ENCODE data around the gene PLCB4. TPM values are rescaled to one million over a fixed set of nuclear protein-coding genes. Genes with fewer than 3 reads are reported as not detected.
A peak's percentile ranks its signal among the peaks of the same experiment; 100 is the strongest.
"Not testable (repeated sequence)": the region's sequence is repeated elsewhere in the genome, so short reads cannot be mapped to it uniquely, and the experiment has no call there.

Gene PLCB4
- total RNA-seq, 2 donors from 2014 or later = 40.4 to 53.3 TPM

DNA sequence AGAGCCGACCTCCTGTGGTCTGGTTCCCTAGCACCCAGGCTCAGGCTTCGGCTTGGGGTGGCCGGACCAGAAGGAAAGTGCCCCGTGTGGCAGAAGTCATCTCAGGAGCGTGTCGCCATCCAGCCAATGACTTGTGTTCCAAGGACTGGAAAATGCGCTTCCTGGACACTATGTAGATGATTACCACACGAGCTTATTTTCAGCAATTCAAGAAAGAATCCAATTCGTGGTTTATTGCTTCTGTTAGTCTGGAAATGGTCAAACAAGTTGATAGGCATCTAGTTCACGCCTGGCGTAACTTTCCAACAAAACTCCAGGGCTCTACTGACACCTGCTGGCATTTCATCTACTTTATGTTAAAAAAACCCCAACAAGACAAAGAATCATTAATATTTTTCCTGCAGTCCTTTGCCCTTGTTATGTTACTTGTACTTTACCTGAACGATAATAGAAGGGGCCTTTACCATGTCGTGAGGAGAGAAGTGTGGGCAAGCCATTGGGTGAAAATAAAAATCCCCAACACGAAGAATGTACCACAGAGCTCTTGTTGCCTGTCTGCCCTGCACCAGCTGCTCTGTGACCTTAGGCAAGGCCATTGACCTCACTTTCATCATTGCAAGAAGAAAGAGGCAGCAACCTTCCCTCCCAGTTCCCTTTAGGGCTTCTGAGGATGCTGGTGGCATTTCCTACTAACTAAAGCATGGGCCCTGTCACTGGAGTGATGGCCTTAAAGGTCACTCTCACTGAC lies 290.8 kb downstream of the PLCB4 start:
- DNase-seq (ENCODE audit: low spot score) = no peak

DNA sequence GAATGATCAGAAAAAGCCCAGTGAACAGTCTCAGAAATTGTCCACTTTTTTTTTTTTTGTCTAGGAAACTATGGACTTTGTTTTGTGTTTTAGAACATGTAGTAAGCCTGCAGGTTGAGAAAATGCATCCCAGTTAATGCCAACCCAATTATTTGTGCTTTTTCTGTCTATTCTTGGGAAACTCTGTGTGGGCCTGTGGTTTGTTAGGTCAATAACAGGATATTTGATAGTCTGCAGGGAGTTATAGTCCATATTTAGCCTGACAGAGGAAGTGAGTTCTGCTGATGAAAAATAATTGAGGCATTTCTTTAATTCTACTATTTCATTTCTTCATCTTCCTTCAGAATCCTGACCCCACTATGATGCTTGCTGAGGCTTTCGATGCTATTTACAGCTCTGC lies 291.5 kb downstream of the PLCB4 start:
- intact Hi-C loops (cut with DNase I) = loop anchor here (10.0 kb wide), 3 partner anchors 506 to 606 kb away; no protein-coding TSS in a partner anchor
- no peak for DNase-seq (ENCODE audit: low spot score)

More for the DNA sequence above, 290.8 kb downstream of the PLCB4 start:
- intact Hi-C loops (cut with DNase I) = loop anchor here (5.0 to 10.0 kb wide), 6 partner anchors 97 to 605 kb away; partner anchors contain the start of gene PLCB4 (in 1 of the 2)

DNA sequence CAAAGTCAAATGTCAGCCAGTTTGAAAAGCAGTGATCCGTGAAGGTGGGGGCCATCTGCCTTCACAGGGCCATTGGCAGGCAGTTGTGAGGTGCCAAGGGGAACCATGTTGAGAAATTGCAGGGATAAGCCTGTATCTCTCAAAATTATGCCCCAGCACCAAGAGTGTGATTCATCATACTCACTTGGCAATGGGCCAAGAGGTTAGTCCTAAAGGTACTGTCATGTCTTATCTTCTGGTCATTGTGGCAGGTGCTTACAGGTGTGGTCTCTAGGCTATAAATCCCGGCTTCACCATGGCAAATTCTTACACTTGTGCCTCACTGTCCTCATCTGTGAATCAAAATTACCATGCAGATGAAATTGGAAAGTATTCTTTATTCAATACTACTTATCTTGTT lies 294.8 kb downstream of the PLCB4 start:
- DNase-seq (ENCODE audit: low spot score) = no peak
- intact Hi-C loops (cut with DNase I) = loop anchor here (10.0 kb wide), 3 partner anchors 509 to 609 kb away; no protein-coding TSS in a partner anchor

- DNase-seq (ENCODE audit: low spot score) = no peak
- intact Hi-C loops (cut with DNase I) = loop anchor here (10.0 kb wide), 3 partner anchors 513 to 613 kb away; no protein-coding TSS in a partner anchor
These were observed 298.4 kb downstream of the PLCB4 start for GRCh38 chr20:9367328-9367727.

- intact Hi-C loops (cut with DNase I) = loop anchor here (10.0 kb wide), 3 partner anchors 513 to 613 kb away; no protein-coding TSS in a partner anchor
These were observed 298.9 kb downstream of the PLCB4 start for GRCh38 chr20:9367746-9368145.

GRCh38 chr20:9368893-9369292 lies 300.0 kb downstream of the PLCB4 start:
- DNase-seq (ENCODE audit: low spot score) = no peak
- intact Hi-C loops (cut with DNase I) = loop anchor here (10.0 kb wide), 3 partner anchors 514 to 614 kb away; no protein-coding TSS in a partner anchor

More at GRCh38 chr20:9367746-9368145, 298.9 kb downstream of the PLCB4 start:
- DNase-seq (ENCODE audit: low spot score) = no peak

DNA sequence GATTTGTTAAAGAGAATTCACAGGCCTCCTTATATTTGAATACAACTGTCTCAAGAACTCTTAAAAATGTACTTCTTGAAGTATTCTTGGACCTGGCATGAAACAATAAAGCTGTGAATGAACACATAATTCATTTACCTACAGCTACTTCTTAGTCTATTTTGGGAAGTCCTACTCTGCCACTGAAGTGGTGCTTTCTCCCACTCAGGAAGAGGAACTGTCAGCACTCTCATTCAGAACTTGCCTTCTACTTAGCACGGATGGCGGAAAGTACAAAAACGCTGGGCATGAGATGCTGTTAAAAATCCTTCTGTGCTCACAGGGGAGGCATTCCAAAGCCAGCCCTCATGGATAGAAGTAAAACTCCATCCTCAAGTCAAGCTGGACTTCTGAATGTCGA lies 300.7 kb downstream of the PLCB4 start:
- no peak for DNase-seq (ENCODE audit: low spot score)
- intact Hi-C loops (cut with DNase I) = loop anchor here (10.0 kb wide), 3 partner anchors 515 to 615 kb away; no protein-coding TSS in a partner anchor

- intact Hi-C loops (cut with DNase I) = no loop called here
These were observed 305.2 kb downstream of the PLCB4 start for GRCh38 chr20:9374072-9374471.

DNA sequence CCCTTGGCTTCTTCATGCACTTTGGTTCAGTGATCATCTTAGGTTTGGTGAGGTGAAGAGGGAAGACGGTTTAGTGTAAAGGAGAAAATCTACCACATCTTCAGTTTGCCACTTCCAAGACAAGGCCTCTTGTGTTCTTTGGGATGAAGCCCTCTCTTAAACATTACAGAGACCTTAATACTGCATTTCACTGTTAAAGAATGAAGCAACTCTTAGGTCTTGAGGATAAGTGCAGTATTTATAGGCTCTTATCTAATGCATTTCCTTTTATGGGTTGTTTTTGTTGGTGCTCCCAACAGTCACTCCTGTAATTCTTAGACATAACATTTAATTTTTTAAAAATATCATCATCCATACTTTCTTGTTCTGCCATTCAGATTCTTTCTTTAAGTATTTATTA lies 305.6 kb downstream of the PLCB4 start:
- DNase-seq (ENCODE audit: low spot score) = no peak
- intact Hi-C loops (cut with DNase I) = no loop called here

More at GRCh38 chr20:9374072-9374471, 305.2 kb downstream of the PLCB4 start:
- DNase-seq (ENCODE audit: low spot score) = no peak

DNA sequence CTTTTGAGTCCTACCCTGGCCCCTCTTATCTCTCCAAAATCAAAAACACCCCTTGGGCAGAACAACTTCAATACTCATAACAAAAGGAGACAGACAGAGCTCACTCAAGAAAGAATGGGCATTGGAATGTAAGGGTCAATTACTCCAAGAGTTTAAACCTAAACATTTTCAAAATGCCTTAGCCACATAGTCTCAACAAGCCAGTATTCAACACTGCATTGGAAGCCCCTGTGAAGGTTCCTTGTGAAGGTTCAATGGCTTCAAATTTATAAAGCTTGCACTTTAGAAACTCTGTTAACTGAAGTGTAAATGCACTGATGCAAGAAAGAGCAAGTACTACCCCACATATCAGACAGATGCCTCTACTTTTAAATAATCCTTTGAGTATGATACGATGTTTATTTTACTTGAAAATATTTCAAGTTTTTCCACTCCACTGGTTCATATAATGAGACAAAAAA lies 306.4 kb downstream of the PLCB4 start:
- no peak for DNase-seq (ENCODE audit: low spot score)
- intact Hi-C loops (cut with DNase I) = no loop called here

DNA sequence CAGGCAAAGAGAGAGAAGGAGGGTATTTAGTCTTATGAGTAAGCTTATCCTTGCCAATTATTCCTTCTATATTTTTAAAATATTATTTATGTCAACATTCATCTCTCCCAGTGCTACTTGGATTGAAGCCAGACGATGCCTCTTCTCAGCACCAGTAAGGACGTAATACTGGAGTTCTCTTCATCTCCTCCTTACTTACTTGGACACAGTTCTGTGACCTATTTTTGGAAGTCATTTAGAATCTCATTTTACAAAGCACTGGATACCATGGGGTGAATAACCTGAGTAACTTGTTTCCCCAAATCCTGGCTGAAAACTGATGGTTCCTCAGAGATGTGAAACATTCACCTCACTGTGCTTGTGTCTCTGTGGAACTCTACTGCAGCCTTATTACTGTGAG lies 308.1 kb downstream of the PLCB4 start:
- intact Hi-C loops (cut with DNase I) = no loop called here
- no peak for DNase-seq (ENCODE audit: low spot score)

DNA sequence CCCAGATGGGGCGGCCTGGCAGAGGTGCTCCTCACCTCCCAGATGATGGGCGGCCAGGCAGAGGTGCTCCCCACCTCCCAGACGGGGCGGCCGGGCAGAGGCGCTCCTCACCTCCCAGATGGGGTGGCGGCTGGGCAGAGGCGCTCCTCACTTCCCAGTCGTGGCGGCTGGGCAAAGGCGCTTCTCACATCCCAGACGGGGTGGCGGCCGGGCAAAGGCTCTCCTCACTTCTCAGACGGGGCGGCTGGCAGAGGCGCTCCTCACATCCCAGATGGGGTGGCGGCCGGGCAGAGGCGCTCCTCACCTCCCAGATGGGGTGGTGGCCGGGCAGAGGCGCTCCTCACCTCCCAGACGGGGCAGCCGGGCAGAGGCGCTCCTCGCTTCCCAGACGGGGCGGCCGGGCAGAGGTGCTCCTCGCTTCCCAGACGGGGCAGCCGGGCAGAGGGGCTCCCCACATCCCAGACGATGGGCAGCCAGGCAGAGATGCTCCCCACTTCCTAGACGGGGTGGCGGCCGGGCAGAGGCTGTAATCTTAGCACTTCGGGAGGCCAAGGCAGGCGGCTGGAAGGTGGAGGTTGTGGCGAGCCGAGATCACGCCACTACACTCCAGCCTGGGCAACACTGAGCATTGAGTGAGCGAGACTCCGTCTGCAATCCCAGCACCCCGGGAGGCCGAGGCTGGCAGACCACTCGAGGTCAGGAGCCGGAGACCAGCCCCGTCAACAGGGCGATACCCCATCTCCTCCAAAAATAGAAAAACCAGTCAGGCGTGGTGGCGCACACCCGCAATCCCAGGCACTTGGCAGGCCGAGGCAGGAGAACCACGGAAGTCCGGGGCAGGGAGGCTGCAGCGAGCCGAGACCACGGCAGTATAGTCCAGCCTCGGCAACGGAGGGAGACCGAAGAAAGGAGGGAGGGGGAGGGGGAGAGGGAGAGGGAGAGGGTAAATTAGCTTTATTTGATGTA lies 316.7 kb downstream of the PLCB4 start:
- DNase-seq (ENCODE audit: low spot score); intact Hi-C loops (cut with DNase I): not testable (repeated sequence)

DNA sequence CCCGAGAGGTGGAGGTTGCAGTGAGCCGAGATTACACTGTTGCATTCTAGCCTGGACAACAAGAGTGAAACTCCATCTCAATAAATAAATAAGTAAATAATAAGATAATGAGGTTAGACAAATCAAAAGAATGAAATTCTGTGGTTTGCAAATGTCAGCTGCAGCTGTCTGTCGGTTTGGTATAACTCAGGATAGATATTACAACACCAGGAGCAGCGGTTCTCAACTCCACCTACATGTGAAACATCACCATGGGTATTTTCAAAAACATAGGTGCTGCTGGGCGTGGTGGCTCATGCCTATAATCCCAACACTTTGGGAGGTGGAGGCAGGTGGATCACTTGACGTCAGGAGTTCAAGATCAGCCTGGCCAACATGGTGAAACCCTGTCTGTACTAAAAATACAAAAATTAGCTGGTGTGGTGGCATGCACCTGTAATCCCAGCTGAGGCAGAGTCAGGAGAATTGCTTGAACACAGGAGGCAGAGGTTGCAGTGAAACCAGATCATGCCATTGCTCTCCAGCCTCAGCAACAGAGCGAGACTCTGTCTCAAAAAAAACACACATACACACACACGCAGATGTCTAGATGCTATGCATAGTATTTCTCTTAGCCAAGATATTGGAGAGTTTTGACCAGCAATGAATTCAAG lies 319.4 kb downstream of the PLCB4 start:
- intact Hi-C loops (cut with DNase I) = no loop called here
- no peak for DNase-seq (ENCODE audit: low spot score)

- no peak for DNase-seq (ENCODE audit: low spot score)
- intact Hi-C loops (cut with DNase I) = no loop called here
These were observed 319.9 kb downstream of the PLCB4 start for GRCh38 chr20:9388813-9389161.

DNA sequence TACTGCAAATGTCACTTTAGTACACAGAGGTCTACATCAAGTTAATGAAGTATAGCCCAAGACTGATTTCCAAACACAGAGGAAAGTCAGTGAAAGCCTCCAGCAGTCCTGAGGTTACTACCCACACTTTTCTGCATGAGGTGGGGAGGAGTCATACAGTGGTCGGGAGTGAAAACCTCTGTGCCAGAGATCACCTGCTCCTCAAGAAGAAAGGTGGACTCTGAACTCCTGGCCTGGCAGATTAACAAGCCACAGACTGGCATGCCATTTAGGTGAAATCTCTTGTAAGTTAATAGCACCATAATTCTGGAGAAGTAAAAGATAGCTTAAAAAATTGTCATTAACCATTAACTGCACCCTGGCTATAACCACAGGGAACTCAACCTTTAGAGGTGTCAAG lies 320.5 kb downstream of the PLCB4 start:
- no peak for DNase-seq (ENCODE audit: low spot score)
- intact Hi-C loops (cut with DNase I) = no loop called here

DNA sequence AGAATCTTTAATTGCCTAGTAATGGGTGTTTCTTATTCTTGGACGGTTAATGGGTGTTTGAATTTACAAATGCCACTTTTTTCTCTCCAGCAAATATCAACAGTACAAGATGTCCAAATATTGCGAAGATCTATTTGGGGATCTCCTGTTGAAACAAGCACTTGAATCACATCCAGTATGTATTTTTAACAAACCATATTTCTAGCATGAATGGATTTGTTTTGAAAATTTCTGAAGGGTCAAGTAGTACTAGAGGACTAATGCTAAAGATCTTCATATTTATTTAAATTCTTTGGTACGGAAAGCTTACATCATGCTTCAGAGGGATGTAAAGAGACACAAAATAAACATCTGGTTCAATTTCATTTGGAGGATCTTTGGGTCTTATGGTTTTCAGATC lies 321.6 kb downstream of the PLCB4 start:
- no peak for DNase-seq (ENCODE audit: low spot score)
- intact Hi-C loops (cut with DNase I) = loop anchor here in 1 of 2 donors (10.0 kb wide), 1 partner anchor 636 kb away; no protein-coding TSS in a partner anchor

DNA sequence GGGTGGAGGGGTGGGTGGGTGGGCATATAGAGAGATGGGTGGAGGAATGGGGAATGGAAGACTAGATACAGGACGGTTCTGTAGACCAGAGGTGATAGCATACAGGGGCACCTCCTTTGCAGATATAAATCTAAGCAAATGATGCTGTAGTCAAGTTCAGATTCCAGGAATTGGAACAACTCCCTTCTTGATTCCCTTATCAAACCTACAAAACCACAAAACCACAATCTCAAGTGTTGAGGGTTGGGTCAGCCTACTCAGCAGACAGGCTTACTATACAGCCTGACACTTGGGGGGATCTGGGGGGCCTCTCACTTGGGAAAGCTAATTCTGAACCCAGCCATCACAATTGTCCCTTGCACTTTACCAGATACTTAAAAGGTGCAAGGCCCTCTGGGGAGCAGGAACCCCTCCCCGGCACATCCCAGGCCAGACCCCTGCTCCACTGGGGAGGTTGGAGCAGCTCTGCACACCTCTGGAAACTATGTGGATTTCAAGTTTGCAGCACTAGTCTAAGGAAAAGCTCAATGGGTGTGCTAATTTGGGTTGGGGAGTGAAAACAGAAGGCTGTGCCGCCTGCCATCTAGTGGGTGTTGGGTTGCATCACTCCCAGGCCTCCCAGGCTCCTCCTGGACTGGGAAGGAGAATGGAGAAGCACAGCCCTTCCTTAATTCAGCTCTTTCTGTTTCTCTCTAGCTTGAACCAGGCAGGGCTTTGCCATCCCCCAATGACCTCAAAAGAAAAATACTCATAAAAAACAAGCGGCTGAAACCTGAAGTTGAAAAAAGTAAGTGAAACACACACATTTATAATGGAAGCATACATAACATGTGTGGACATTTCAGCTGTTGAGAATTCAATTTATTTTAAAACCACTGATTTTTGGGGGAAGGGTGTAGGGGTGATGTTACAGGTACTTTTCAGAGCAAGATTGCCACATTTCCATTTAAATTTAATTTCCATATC lies 324.3 kb downstream of the PLCB4 start:
- peak; percentile 89 for DNase-seq (ENCODE audit: low spot score)
- intact Hi-C loops (cut with DNase I) = loop anchor here in 1 of 2 donors (10.0 kb wide), 1 partner anchor 638 kb away; no protein-coding TSS in a partner anchor

- intact Hi-C loops (cut with DNase I) = loop anchor here in 1 of 2 donors (10.0 kb wide), 1 partner anchor 641 kb away; no protein-coding TSS in a partner anchor
- DNase-seq (ENCODE audit: low spot score) = no peak
These were observed 327.1 kb downstream of the PLCB4 start for GRCh38 chr20:9395971-9396370.
